T-helper 2 cell treated with Interferon-gamma antibody and Interleukin-4, amounts not matched to agents 100 ng/mL and 5 ng/mL, for 36 hours (primary cell): Measurements from ENCODE around the gene ANKRA2. TPM values are rescaled to one million over a fixed set of nuclear protein-coding genes. Genes with fewer than 3 reads are reported as not detected.

Source experiments
- intact Hi-C: fragments of 100-400 bp; cut with micrococcal nuclease; formaldehyde crosslinking; loops from one replicate; pipeline ENCODE4 v1.15.1; 2023
- total RNA-seq: library from RNA; stranded (reverse); gene quantifications from 2 replicates; pipeline ENCODE4 v1.2.3, GENCODE V29; 2022

ANKRA2 gene
- total RNA-seq, 1 donor from 2014 or later = 17.5 TPM

DNA sequence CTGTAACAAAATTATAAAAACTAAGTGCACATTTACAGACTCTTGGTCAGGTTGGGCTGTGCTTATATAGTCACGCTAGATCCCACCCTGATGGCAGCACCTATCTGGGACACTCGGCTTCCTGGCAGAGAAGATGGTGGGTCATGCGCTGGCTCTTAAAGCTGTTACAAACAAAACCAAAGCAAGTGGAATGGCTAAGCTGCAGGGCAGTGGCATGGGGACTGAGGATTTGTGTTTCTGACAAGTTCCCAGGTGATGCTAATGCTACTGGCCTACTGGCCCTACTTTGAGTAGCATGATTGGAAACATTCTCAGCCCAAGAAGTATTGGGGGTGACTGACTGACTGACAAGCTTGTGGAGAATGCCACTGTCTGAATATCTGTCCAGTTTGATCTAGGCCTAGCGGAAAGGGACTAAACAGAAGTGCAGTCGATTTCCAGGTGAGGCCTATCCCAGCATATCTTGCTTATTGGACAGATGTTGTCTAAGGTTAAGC is 58.9 kb downstream of the ANKRA2 start:
- intact Hi-C loops = no loop called here

Other genes starting within 250 kb of the ANKRA2 start
- gene FOXD1, start 116.9 kb downstream of the ANKRA2 start, total RNA-seq = 0.07 and 0.11 TPM in 2 replicates
- 746 and 755 TPM in 2 replicates for gene BTF3, start 67.2 kb downstream of the ANKRA2 start, total RNA-seq
- gene UTP15, start 104 bp upstream of the ANKRA2 start, total RNA-seq = 28.2 and 28.3 TPM in 2 replicates
- gene ARHGEF28, start 60.6 kb upstream of the ANKRA2 start, total RNA-seq = not detected in 2 replicates